ENCODE results near the gene TGIF1.

Gene TGIF1

GRCh38 chr18:3493501-3494244 is 43.7 kb downstream of the TGIF1 start:
- H3K36me3 ChIP-seq (ENCODE audit: control insufficient read depth in 1 of 2, insufficient read depth in 2 of 2, low read depth in 1 of 2, low read length in 2 of 2), result no peaks in the 10 kb centered on the region
- H2BK15ac ChIP-seq (ENCODE audit: low read depth, poor library complexity, severe bottlenecking), result no peak overlapping the region
- no peak overlapping the region for H3K23ac ChIP-seq (ENCODE audit: low read length in 2 of 2)
- no peak overlapping the region for H2BK5ac ChIP-seq (ENCODE audit: low read depth, low read length, poor library complexity, severe bottlenecking)
- WGBS, result 93% methylated on average over 9 of the region's 9 CpGs
- H3K4me3 ChIP-seq (ENCODE audit: insufficient read depth in 1 of 2, low read depth in 1 of 2, low read length in 2 of 2), result no peak overlapping the region
- no peak for DNase-seq
- no peak overlapping the region for H3K4ac ChIP-seq (ENCODE audit: low read depth in 1 of 2, low read length in 2 of 2)
- no peaks in the 10 kb centered on the region for H3K4me1 ChIP-seq (ENCODE audit: control insufficient read depth, insufficient read depth, low read depth, low read length)
- no peak overlapping the region for H4K91ac ChIP-seq (ENCODE audit: low read length)
- no peak overlapping the region for H3K27ac ChIP-seq (ENCODE audit: low read length, poor library complexity, severe bottlenecking)
- no peak overlapping the region for H4K8ac ChIP-seq (ENCODE audit: low read length)
- no peaks in the 10 kb centered on the region for H3K27me3 ChIP-seq (ENCODE audit: control insufficient read depth in 1 of 2, insufficient read depth in 1 of 2, low read length in 2 of 2)
- no peaks in the 10 kb centered on the region for H3K9me3 ChIP-seq (ENCODE audit: control insufficient read depth, low read length)
- H2AFZ ChIP-seq (ENCODE audit: low read depth, low read length), result no peak overlapping the region
- H3K79me1 ChIP-seq (replicated peaks; ENCODE audit: low read length, poor library complexity, severe bottlenecking), result no peaks in the 10 kb centered on the region
- no peak overlapping the region for H2BK12ac ChIP-seq (ENCODE audit: low read length in 2 of 2)
- no peak overlapping the region for H2AK5ac ChIP-seq (ENCODE audit: low read length, severe bottlenecking)
- no peak overlapping the region for H3K14ac ChIP-seq (ENCODE audit: low read length in 2 of 2)
- H3K9ac ChIP-seq (ENCODE audit: low read length), result no peak overlapping the region
- H3K18ac ChIP-seq (ENCODE audit: low read depth in 1 of 2, low read length in 2 of 2), result peak overlapping the region in 1 of 2 experiments; percentile 2
- no peak overlapping the region for H3K4me2 ChIP-seq (ENCODE audit: low read length, poor library complexity, severe bottlenecking)
- H2BK120ac ChIP-seq (ENCODE audit: low read depth, low read length), result no peak overlapping the region

GRCh38 chr18:3494245-3494526 is 44.2 kb downstream of the TGIF1 start:
- no peak for DNase-seq
- H2AFZ ChIP-seq (ENCODE audit: low read depth, low read length), result no peak overlapping the region
- no peak overlapping the region for H3K14ac ChIP-seq (ENCODE audit: low read length in 2 of 2)
- WGBS, result 77% methylated on average over 2 of the region's 4 CpGs
- no peaks in the 10 kb centered on the region for H3K27me3 ChIP-seq (ENCODE audit: control insufficient read depth in 1 of 2, insufficient read depth in 1 of 2, low read length in 2 of 2)
- no peak overlapping the region for H3K4me2 ChIP-seq (ENCODE audit: low read length, poor library complexity, severe bottlenecking)
- H4K91ac ChIP-seq (ENCODE audit: low read length), result no peak overlapping the region
- H3K4me1 ChIP-seq (ENCODE audit: control insufficient read depth, insufficient read depth, low read depth, low read length), result peaks cover 3% of the 10 kb centered on the region
- H3K9me3 ChIP-seq (ENCODE audit: control insufficient read depth, low read length), result no peaks in the 10 kb centered on the region
- H3K27ac ChIP-seq (ENCODE audit: low read length, poor library complexity, severe bottlenecking), result no peak overlapping the region
- no peak overlapping the region for H2AK5ac ChIP-seq (ENCODE audit: low read length, severe bottlenecking)
- H2BK12ac ChIP-seq (ENCODE audit: low read length in 2 of 2), result no peak overlapping the region
- H2BK15ac ChIP-seq (ENCODE audit: low read depth, poor library complexity, severe bottlenecking), result no peak overlapping the region
- H3K23ac ChIP-seq (ENCODE audit: low read length in 2 of 2), result no peak overlapping the region
- H3K4me3 ChIP-seq (ENCODE audit: insufficient read depth in 1 of 2, low read depth in 1 of 2, low read length in 2 of 2), result no peak overlapping the region
- H3K36me3 ChIP-seq (ENCODE audit: control insufficient read depth in 1 of 2, insufficient read depth in 2 of 2, low read depth in 1 of 2, low read length in 2 of 2), result no peaks in the 10 kb centered on the region
- no peak overlapping the region for H3K9ac ChIP-seq (ENCODE audit: low read length)
- no peak overlapping the region for H2BK120ac ChIP-seq (ENCODE audit: low read depth, low read length)
- H3K79me1 ChIP-seq (replicated peaks; ENCODE audit: low read length, poor library complexity, severe bottlenecking), result no peaks in the 10 kb centered on the region
- no peak overlapping the region for H3K18ac ChIP-seq (ENCODE audit: low read depth in 1 of 2, low read length in 2 of 2)
- H2BK5ac ChIP-seq (ENCODE audit: low read depth, low read length, poor library complexity, severe bottlenecking), result no peak overlapping the region
- H3K4ac ChIP-seq (ENCODE audit: low read depth in 1 of 2, low read length in 2 of 2), result no peak overlapping the region
- no peak overlapping the region for H4K8ac ChIP-seq (ENCODE audit: low read length)

DNA sequence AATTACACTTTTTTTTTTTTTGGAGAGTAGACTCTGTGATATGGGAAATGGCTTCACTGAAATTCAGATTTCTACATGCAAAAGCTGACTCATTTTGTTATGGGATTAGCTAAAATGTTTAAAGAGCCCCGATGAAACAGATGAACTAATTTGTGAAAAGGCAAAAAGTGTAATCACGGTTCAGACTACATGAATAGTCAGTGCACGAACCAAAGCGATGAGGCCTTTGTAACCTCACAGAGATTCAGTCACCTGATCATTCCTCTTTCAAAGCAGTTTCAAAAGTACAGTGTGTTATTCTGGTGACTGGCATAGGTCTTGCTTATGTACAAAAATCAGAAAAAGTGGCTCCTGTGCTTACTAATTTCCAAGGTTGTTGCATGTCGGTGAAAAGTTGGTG is 44.6 kb downstream of the TGIF1 start:
- Histone ChIP-seq H3K4me2 (ENCODE audit: low read length, poor library complexity, severe bottlenecking) (no peak overlapping the region), H2BK12ac (ENCODE audit: low read length in 2 of 2) (no peak overlapping the region), H2AFZ (ENCODE audit: low read depth, low read length) (no peak overlapping the region), H4K91ac (ENCODE audit: low read length) (no peak overlapping the region), H3K9me3 (ENCODE audit: control insufficient read depth, low read length) (no peaks in the 10 kb centered on the region), H3K36me3 (ENCODE audit: control insufficient read depth in 1 of 2, insufficient read depth in 2 of 2, low read depth in 1 of 2, low read length in 2 of 2) (no peaks in the 10 kb centered on the region), H3K4me1 (ENCODE audit: control insufficient read depth, insufficient read depth, low read depth, low read length) (peaks cover 5% of the 10 kb centered on the region), H3K27ac (ENCODE audit: low read length, poor library complexity, severe bottlenecking) (no peak overlapping the region), H3K23ac (ENCODE audit: low read length in 2 of 2) (no peak overlapping the region), H2BK15ac (ENCODE audit: low read depth, poor library complexity, severe bottlenecking) (no peak overlapping the region), H4K8ac (ENCODE audit: low read length) (no peak overlapping the region), H3K9ac (ENCODE audit: low read length) (no peak overlapping the region), H2BK120ac (ENCODE audit: low read depth, low read length) (no peak overlapping the region), H3K27me3 (ENCODE audit: control insufficient read depth in 1 of 2, insufficient read depth in 1 of 2, low read length in 2 of 2) (no peaks in the 10 kb centered on the region), H2BK5ac (ENCODE audit: low read depth, low read length, poor library complexity, severe bottlenecking) (no peak overlapping the region), H3K18ac (ENCODE audit: low read depth in 1 of 2, low read length in 2 of 2) (no peak overlapping the region), H3K79me1 (replicated peaks; ENCODE audit: low read length, poor library complexity, severe bottlenecking) (no peaks in the 10 kb centered on the region), H3K4ac (ENCODE audit: low read depth in 1 of 2, low read length in 2 of 2) (no peak overlapping the region), H3K14ac (ENCODE audit: low read length in 2 of 2) (no peak overlapping the region), H3K4me3 (ENCODE audit: insufficient read depth in 1 of 2, low read depth in 1 of 2, low read length in 2 of 2) (no peak overlapping the region), H2AK5ac (ENCODE audit: low read length, severe bottlenecking) (no peak overlapping the region)
- no peak for DNase-seq
- WGBS, result 95% methylated on average over 4 of the region's 5 CpGs

DNA sequence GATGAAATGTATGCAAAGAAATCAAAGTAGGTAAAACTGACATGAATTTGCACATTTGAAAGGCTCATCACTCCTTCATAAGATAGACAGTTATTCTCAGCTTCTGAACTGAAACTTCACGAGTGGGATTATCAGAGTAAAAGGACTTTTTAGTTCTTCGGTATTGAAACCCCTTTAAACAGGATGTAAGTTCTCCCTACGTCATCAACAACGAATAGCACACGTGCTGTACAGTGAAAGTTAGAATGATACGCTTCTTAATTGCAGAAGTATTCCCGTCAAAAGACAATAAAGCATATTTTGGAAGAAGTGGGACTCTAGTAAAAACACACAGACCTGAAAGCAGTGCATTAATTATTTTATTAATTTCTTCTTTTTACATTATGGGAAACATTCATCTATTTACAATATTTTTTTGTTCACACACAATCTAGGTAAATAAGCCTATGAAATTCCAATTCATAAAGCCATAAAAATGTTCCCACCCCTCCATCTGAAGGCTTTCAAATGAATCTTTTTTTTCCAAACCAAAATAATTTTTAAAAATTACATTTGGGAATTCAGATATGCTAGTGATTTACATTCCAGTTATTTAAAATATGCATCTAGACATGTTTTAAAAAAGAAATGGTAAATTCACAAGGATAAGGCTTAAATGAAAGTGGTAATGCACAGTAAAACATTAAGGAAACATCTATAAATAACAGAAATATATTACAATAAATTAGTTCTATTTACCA is 45.9 kb downstream of the TGIF1 start:
- no peak overlapping the region for H3K4ac ChIP-seq (ENCODE audit: low read depth in 1 of 2, low read length in 2 of 2)

More for the DNA sequence above, 45.9 kb downstream of the TGIF1 start:
- Histone ChIP-seq H3K36me3 (ENCODE audit: control insufficient read depth in 1 of 2, insufficient read depth in 2 of 2, low read depth in 1 of 2, low read length in 2 of 2) (no peaks in the 10 kb centered on the region), H3K14ac (ENCODE audit: low read length in 2 of 2) (no peak overlapping the region), H3K27ac (ENCODE audit: low read length, poor library complexity, severe bottlenecking) (no peak overlapping the region), H3K4me3 (ENCODE audit: insufficient read depth in 1 of 2, low read depth in 1 of 2, low read length in 2 of 2) (no peak overlapping the region), H4K8ac (ENCODE audit: low read length) (no peak overlapping the region), H2BK15ac (ENCODE audit: low read depth, poor library complexity, severe bottlenecking) (no peak overlapping the region), H3K4me2 (ENCODE audit: low read length, poor library complexity, severe bottlenecking) (no peak overlapping the region), H2AFZ (ENCODE audit: low read depth, low read length) (no peak overlapping the region), H3K9me3 (ENCODE audit: control insufficient read depth, low read length) (no peaks in the 10 kb centered on the region), H2BK12ac (ENCODE audit: low read length in 2 of 2) (no peak overlapping the region), H3K23ac (ENCODE audit: low read length in 2 of 2) (no peak overlapping the region), H3K79me1 (replicated peaks; ENCODE audit: low read length, poor library complexity, severe bottlenecking) (no peaks in the 10 kb centered on the region), H3K9ac (ENCODE audit: low read length) (no peak overlapping the region), H3K27me3 (ENCODE audit: control insufficient read depth in 1 of 2, insufficient read depth in 1 of 2, low read length in 2 of 2) (peaks cover 0 to 4% of the 10 kb centered on the region in 2 experiments), H2BK5ac (ENCODE audit: low read depth, low read length, poor library complexity, severe bottlenecking) (no peak overlapping the region), H2BK120ac (ENCODE audit: low read depth, low read length) (no peak overlapping the region), H4K91ac (ENCODE audit: low read length) (no peak overlapping the region), H2AK5ac (ENCODE audit: low read length, severe bottlenecking) (no peak overlapping the region), H3K18ac (ENCODE audit: low read depth in 1 of 2, low read length in 2 of 2) (no peak overlapping the region), H3K4me1 (ENCODE audit: control insufficient read depth, insufficient read depth, low read depth, low read length) (peaks cover 9% of the 10 kb centered on the region)
- 95% methylated on average over 6 of the region's 7 CpGs for WGBS
- no peak for DNase-seq
